Endothelial cell of umbilical vein (primary cell): ENCODE measurements around the gene QSOX2. TPM values are rescaled to one million over a fixed set of nuclear protein-coding genes. Genes with fewer than 3 reads are reported as not detected.

ENCODE experiments used
- BruUV-seq: library from RNA; stranded (reverse); fragments of 400-500 nt; replicated peaks from 2 replicates; lab custom pipeline; 2021; lab: Mats Ljungman, UMichigan
- CTCF ChIA-PET: fragments of 300-600, 350-600 bp; sonication (Branson Sonifier 250); formaldehyde crosslinking; loops from one replicate; lab custom pipeline; 2021; ENCODE audit warnings: antibody characterized with exemption, inconsistent platforms; lab: Charles Lee
- POLR2A ChIA-PET: fragments of 300-600, 350-600 bp; sonication (Branson Sonifier 250); formaldehyde crosslinking; loops from one replicate; lab custom pipeline; 2021; ENCODE audit warnings: antibody characterized with exemption, inconsistent platforms; lab: Charles Lee
- DNase-seq: peaks from one replicate; pipeline ENCODE4 v3.0.0-alpha.2; 2011; ENCODE audit warnings: low read depth, low spot score
- FAIRE-seq: peaks from 2 replicates; lab custom pipeline; 2011; peaks lifted over from hg19 to GRCh38; lab: Jason Lieb, UNC
- H2AFZ ChIP-seq: 2 replicates; pipeline ENCODE4 v1.6.0; 2012; ENCODE audit warnings: low read depth, low read length, control low read depth, inconsistent platforms
- H3K27ac ChIP-seq: 2 replicates; pipeline ENCODE4 v1.5.1; 2011; ENCODE audit warnings: low read depth, mild to moderate bottlenecking, control low read depth, low read length, moderate library complexity; ENCODE audit not compliant: insufficient read depth
- H3K27me3 ChIP-seq, 2 experiments: 2 replicates each; pipeline versions ENCODE4 v1.6.0 to v1.6.1; 2011; ENCODE audit warnings: low read length in 2 of 2, mixed read lengths in 1 of 2; ENCODE audit not compliant: control insufficient read depth in 2 of 2, insufficient read depth in 2 of 2
- H3K36me3 ChIP-seq, 2 experiments: 2 replicates in 1 of 2; 3 replicates in 1 of 2; pipeline ENCODE4 v1.5.1; 2011; ENCODE audit warnings: low read length in 2 of 2, mild to moderate bottlenecking in 1 of 2, moderate library complexity in 1 of 2; ENCODE audit not compliant: control insufficient read depth in 2 of 2, insufficient read depth in 2 of 2; ENCODE audit errors: extremely low read depth in 1 of 2
- H3K4me1 ChIP-seq: 3 replicates; pipeline ENCODE4 v1.5.1; 2011; ENCODE audit warnings: mild to moderate bottlenecking, low read length; ENCODE audit not compliant: control insufficient read depth, insufficient read depth; ENCODE audit errors: extremely low read depth
- H3K4me2 ChIP-seq: 2 replicates; pipeline ENCODE4 v1.6.1; 2011; ENCODE audit warnings: low read length, control low read depth, mixed read lengths; ENCODE audit not compliant: insufficient read depth
- H3K4me3 ChIP-seq, 3 experiments: fragments of 200-600 bp in 1 of 3; sonication (generic), shearing (Covaris generic) in 1 of 3; replicated peaks in 1 of 3; 2 replicates each; pipeline ENCODE4 v1.5.1; 2011 to 2016; ENCODE audit warnings: control low read depth in 3 of 3, low read length in 3 of 3, mild to moderate bottlenecking in 2 of 3, inconsistent platforms in 1 of 3, low read depth in 1 of 3, moderate library complexity in 1 of 3; ENCODE audit not compliant: insufficient read depth in 1 of 3
- H3K79me2 ChIP-seq: 2 replicates; pipeline ENCODE4 v1.6.0; 2012; ENCODE audit warnings: low read length, inconsistent platforms; ENCODE audit not compliant: control insufficient read depth, insufficient read depth
- H3K9ac ChIP-seq: replicated peaks from 2 replicates; pipeline ENCODE3; 2011; ENCODE audit warnings: low read length, control low read depth; ENCODE audit not compliant: insufficient read depth; ENCODE audit errors: extremely low read depth
- H3K9me1 ChIP-seq: replicated peaks from 3 replicates; pipeline ENCODE4 v1.6.0; 2011; ENCODE audit warnings: mild to moderate bottlenecking, low read length; ENCODE audit not compliant: control insufficient read depth, insufficient read depth; ENCODE audit errors: extremely low read depth
- H3K9me3 ChIP-seq: replicated peaks from 2 replicates; pipeline ENCODE4 v1.5.1; 2012; ENCODE audit warnings: low read length, inconsistent platforms; ENCODE audit not compliant: control insufficient read depth, insufficient read depth
- H4K20me1 ChIP-seq: replicated peaks from 2 replicates; pipeline ENCODE3; 2011; ENCODE audit warnings: mild to moderate bottlenecking, low read length; ENCODE audit not compliant: control insufficient read depth, insufficient read depth; ENCODE audit errors: extremely low read depth
- EZH2 ChIP-seq: IDR thresholded peaks from 2 replicates; pipeline ENCODE4 v1.6.1; 2012; ENCODE audit warnings: borderline replicate concordance, low read depth, mild to moderate bottlenecking, moderate library complexity, low read length, inconsistent platforms; ENCODE audit not compliant: severe bottlenecking
- FOS ChIP-seq: IDR thresholded peaks from 2 replicates; pipeline ENCODE4 v1.6.1; 2011; ENCODE audit warnings: mild to moderate bottlenecking, low read length, moderate library complexity, borderline replicate concordance; ENCODE audit not compliant: insufficient read depth
- GATA2 ChIP-seq: IDR thresholded peaks from 2 replicates; pipeline ENCODE4 v1.7.0; 2011; ENCODE audit warnings: low read depth, mild to moderate bottlenecking, moderate library complexity, mixed read lengths, low read length; ENCODE audit not compliant: insufficient read length, insufficient read depth
- JUN ChIP-seq: IDR thresholded peaks from 2 replicates; pipeline ENCODE4 v1.6.1; 2011; ENCODE audit warnings: borderline replicate concordance, low read depth; ENCODE audit not compliant: insufficient read length, insufficient read depth
- MYC ChIP-seq: IDR thresholded peaks from one replicate; pipeline ENCODE4 v1.6.1; 2011; ENCODE audit warnings: mild to moderate bottlenecking, low read depth, low read length
- POLR2A ChIP-seq: IDR thresholded peaks from 2 replicates; pipeline ENCODE4 v1.6.1; 2012; ENCODE audit warnings: low read depth, mild to moderate bottlenecking, control low read depth, low read length
- POLR2AphosphoS5 ChIP-seq: IDR thresholded peaks from 2 replicates; pipeline ENCODE4 v1.6.1; 2012; ENCODE audit warnings: low read depth, mild to moderate bottlenecking, control low read depth, low read length, moderate library complexity; ENCODE audit not compliant: insufficient read depth
- dilution Hi-C: fragments of 300-500 bp; cut with MboI; formaldehyde crosslinking; loops from one replicate; pipeline ENCODE4 v1.15.0; 2019; ENCODE audit warnings: low sequenced_read_pairs; ENCODE audit not compliant: extremely low pct_ligation_motif_present
- intact Hi-C: fragments of 100-400 bp; cut with micrococcal nuclease; formaldehyde crosslinking; loops from one replicate; pipeline ENCODE4 v1.10.0; 2022
- polyA plus RNA-seq, 4 experiments: library from polyadenylated mRNA; depleted of rRNA in 3 of 4; stranded (reverse) in 3 of 4; unstranded in 1 of 4; fragments of >200 nt; gene quantifications; 2 replicates each; pipeline versions ENCODE4 v1.2.1 to v1.2.3, GENCODE V29; 2011 to 2012; ENCODE audit warnings: missing spikeins in 1 of 4
- total RNA-seq: library from RNA; stranded (reverse); gene quantifications from 2 replicates; pipeline ENCODE4 v1.2.3, GENCODE V29; 2021
- TF ChIP-seq, protein P1 (sequence below), 2 donors: IDR thresholded peaks; 1 replicate in 1 of 2; 2 replicates in 1 of 2; pipeline ENCODE4 v1.5.1; 2011; ENCODE audit warnings: low read length in 2 of 2, mild to moderate bottlenecking in 2 of 2, moderate library complexity in 2 of 2, control low read depth in 1 of 2, inconsistent platforms in 1 of 2, low read depth in 1 of 2; ENCODE audit not compliant: insufficient read depth in 1 of 2; ENCODE audit errors: extremely low read depth in 1 of 2
- TF ChIP-seq, protein P2 (sequence below): IDR thresholded peaks from 2 replicates; pipeline ENCODE4 v1.6.1; 2011; ENCODE audit not compliant: insufficient read depth, insufficient read length

QSOX2 gene
- total and polyA plus RNA-seq, 2 donors (not counting 3 experiments of a cell fraction or from before 2014, with no cell fraction given) = 16.4 to 23.4 TPM

DNA sequence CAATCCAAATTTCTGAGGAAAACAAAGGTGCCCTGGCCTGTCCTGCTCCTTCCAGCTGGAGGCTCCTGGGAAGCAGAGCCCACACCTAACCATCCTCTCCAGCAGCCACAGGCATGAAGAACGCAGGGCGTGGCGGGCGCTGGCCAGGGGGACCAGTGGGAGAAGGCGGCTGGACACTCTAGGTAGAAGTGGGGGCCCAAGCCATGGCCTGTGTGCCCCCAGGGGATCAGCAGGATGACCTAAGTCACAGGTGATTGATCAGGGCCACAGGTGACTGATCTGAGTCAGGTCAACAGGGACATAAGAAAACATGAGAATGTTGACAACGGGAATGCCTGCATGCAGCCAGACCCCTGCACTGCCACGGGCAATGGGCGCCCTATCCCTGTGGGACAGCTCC lies 3.4 kb downstream of the QSOX2 start:
- no peak for FAIRE-seq
- Histone ChIP-seq H3K9me3 (no peaks in the 10 kb centered on the region), H3K79me2 (peaks cover 22% of the 10 kb centered on the region), H3K36me3 (no peaks in the 10 kb centered on the region), H3K4me3 (no peak overlapping the region), H3K9ac (no peak overlapping the region), H3K4me1 (peaks cover 9% of the 10 kb centered on the region), H4K20me1 (no peaks in the 10 kb centered on the region), H3K9me1 (no peaks in the 10 kb centered on the region), H3K27me3 (peaks cover 0 to 3% of the 10 kb centered on the region in 2 experiments), H3K4me2 (no peak overlapping the region), H2AFZ (no peak overlapping the region), H3K27ac (no peak overlapping the region)
- TF ChIP-seq GATA2 (no peak), MYC (no peak), FOS (no peak)
- DNase-seq = no peak
- ChIA-PET CTCF (interaction anchor here (1.1 to 1.4 kb wide), 2 partner anchors 15 to 101 kb away, joined by 3 to 9 read pairs; no protein-coding TSS in a partner anchor), POLR2A (no interaction called here)
- intact Hi-C loops = no loop called here
- dilution Hi-C loops = no loop called here
- BruUV-seq = no TSS peak

- H3K9me1 ChIP-seq = no peaks in the 10 kb centered on the region
- no TSS peak for BruUV-seq
- CTCF ChIA-PET = no interaction called here
- no peaks in the 10 kb centered on the region for H4K20me1 ChIP-seq
- H3K4me2 ChIP-seq = no peak overlapping the region
- no peak for FAIRE-seq
- no peak overlapping the region for H3K27ac ChIP-seq
- dilution Hi-C loops = no loop called here
- no peaks in the 10 kb centered on the region for H3K9me3 ChIP-seq
- H3K4me3 ChIP-seq = no peak overlapping the region
- H3K9ac ChIP-seq = no peak overlapping the region
- POLR2A ChIA-PET = no interaction called here
- no peaks in the 10 kb centered on the region for H3K36me3 ChIP-seq
- intact Hi-C loops = no loop called here
- H3K27me3 ChIP-seq = peaks cover 0 to under 1% of the 10 kb centered on the region in 2 experiments
- TF ChIP-seq POLR2A (no peak), JUN (no peak), POLR2AphosphoS5 (no peak), EZH2 (no peak), GATA2 (no peak), FOS (no peak), MYC (no peak)
- TF ChIP-seq, protein P1, sequence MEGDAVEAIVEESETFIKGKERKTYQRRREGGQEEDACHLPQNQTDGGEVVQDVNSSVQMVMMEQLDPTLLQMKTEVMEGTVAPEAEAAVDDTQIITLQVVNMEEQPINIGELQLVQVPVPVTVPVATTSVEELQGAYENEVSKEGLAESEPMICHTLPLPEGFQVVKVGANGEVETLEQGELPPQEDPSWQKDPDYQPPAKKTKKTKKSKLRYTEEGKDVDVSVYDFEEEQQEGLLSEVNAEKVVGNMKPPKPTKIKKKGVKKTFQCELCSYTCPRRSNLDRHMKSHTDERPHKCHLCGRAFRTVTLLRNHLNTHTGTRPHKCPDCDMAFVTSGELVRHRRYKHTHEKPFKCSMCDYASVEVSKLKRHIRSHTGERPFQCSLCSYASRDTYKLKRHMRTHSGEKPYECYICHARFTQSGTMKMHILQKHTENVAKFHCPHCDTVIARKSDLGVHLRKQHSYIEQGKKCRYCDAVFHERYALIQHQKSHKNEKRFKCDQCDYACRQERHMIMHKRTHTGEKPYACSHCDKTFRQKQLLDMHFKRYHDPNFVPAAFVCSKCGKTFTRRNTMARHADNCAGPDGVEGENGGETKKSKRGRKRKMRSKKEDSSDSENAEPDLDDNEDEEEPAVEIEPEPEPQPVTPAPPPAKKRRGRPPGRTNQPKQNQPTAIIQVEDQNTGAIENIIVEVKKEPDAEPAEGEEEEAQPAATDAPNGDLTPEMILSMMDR (IDR thresholded peaks at IDR 0.05; ENCODE audit: extremely low read depth in 1 of 2, insufficient read depth in 1 of 2, low read depth in 1 of 2, low read length in 2 of 2) = no peak
- TF ChIP-seq, protein P2, sequence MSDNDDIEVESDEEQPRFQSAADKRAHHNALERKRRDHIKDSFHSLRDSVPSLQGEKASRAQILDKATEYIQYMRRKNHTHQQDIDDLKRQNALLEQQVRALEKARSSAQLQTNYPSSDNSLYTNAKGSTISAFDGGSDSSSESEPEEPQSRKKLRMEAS = no peak
- peaks cover 22% of the 10 kb centered on the region for H3K79me2 ChIP-seq
- H2AFZ ChIP-seq = no peak overlapping the region
- no peak for DNase-seq
- H3K4me1 ChIP-seq = peaks cover 9% of the 10 kb centered on the region
Measured at GRCh38 chr9:136241542-136241941, 4.1 kb downstream of the QSOX2 start.
